ENCODE measurements around the gene PRKCH.
"Not testable (repeated sequence)": the region's sequence is repeated elsewhere in the genome, so short reads cannot be mapped to it uniquely, and the experiment has no call there.

Gene PRKCH

GRCh38 chr14:61308198-61308597, 13.2 kb upstream of the PRKCH start:
- DNase-seq (ENCODE audit: low read depth): no peak

GRCh38 chr14:61308701-61309100, 12.7 kb upstream of the PRKCH start:
- not testable (repeated sequence) for DNase-seq (ENCODE audit: low read depth)

GRCh38 chr14:61315313-61315712, 6.1 kb upstream of the PRKCH start:
- DNase-seq (ENCODE audit: low read depth): no peak

GRCh38 chr14:61319086-61319485, 2.3 kb upstream of the PRKCH start:
- no peak for DNase-seq (ENCODE audit: low read depth)

GRCh38 chr14:61319706-61320105, 1.7 kb upstream of the PRKCH start:
- DNase-seq (ENCODE audit: low read depth): no peak

GRCh38 chr14:61320170-61320569, 1.2 kb upstream of the PRKCH start:
- DNase-seq (ENCODE audit: low read depth): not testable (repeated sequence)

- DNase-seq (ENCODE audit: low read depth): no peak
These were observed 484 bp upstream of the PRKCH start for GRCh38 chr14:61320806-61321384.

- no peak for DNase-seq (ENCODE audit: low read depth)
These were observed 826 bp downstream of the PRKCH start for GRCh38 chr14:61322011-61322798.

GRCh38 chr14:61322799-61323290, 1.5 kb downstream of the PRKCH start:
- DNase-seq (ENCODE audit: low read depth): no peak

GRCh38 chr14:61323970-61324369, 2.6 kb downstream of the PRKCH start:
- DNase-seq (ENCODE audit: low read depth): no peak

GRCh38 chr14:61325166-61325565, 3.8 kb downstream of the PRKCH start:
- DNase-seq (ENCODE audit: low read depth): no peak

GRCh38 chr14:61326146-61326545, 4.8 kb downstream of the PRKCH start:
- no peak for DNase-seq (ENCODE audit: low read depth)

- DNase-seq (ENCODE audit: low read depth): no peak
These were observed 5.5 kb downstream of the PRKCH start for GRCh38 chr14:61326847-61327246.

- DNase-seq (ENCODE audit: low read depth): no peak
These were observed 7.4 kb downstream of the PRKCH start for GRCh38 chr14:61328626-61329262.

GRCh38 chr14:61329478-61330051, 8.2 kb downstream of the PRKCH start:
- no peak for DNase-seq (ENCODE audit: low read depth)

GRCh38 chr14:61330511-61330910, 9.1 kb downstream of the PRKCH start:
- DNase-seq (ENCODE audit: low read depth): no peak

GRCh38 chr14:61331992-61332657, 10.7 kb downstream of the PRKCH start:
- DNase-seq (ENCODE audit: low read depth): no peak

- DNase-seq (ENCODE audit: low read depth): no peak
These were observed 11.3 kb downstream of the PRKCH start for GRCh38 chr14:61332658-61333029.

GRCh38 chr14:61333087-61333486, 11.7 kb downstream of the PRKCH start:
- DNase-seq (ENCODE audit: low read depth): no peak

GRCh38 chr14:61334197-61334701, 12.9 kb downstream of the PRKCH start:
- DNase-seq (ENCODE audit: low read depth): no peak

- DNase-seq (ENCODE audit: low read depth): no peak
These were observed 13.7 kb downstream of the PRKCH start for GRCh38 chr14:61335049-61335448.

All from T follicular helper cell (primary cell).